ENCODE measurements around the gene PRR12.

The PRR12 gene

DNA sequence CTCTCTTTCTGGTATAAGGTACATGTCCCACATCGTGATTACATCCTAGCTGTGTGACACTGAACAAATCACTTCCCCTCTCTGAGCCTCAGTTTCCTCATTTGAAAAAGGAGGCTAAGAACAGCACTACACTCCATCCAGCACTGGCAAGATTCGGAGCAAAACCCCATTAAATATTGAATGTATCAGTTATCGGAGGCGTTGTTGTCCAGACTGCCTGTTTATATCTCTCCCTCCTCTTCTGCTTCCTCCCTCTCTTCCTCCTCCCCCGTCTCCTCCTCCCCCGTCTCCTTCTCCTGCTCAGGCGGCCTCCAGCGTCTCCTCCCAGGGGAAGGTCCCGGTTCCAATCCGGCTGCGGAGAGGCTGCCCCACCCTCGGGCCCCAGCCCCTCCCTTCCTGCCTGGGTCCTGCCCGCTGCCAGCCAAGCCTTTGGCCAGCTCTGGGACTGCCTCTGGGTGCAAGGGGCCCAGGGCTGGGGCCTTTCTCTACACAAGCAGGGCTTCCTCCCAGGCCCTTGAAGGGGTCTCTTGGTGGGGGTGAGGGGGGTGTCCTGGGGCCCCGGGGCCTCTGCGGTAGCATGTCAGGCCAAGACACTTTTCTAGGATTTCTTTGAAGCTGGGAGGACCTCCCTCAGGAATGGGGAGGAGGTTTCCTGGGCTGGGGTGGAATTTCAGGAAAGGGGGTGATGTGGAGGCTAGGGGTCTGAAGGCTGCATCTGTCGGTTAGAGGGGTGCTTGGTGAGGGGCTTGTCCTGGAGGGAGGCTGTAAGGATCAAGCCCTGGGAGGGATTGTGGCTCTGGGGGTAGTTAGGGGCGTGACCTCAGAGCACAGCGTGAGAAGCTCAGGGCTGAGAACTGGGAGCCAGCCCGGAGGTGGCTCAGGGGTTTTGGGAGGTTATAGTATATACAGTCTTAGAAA lies 47.1 kb downstream of the PRR12 start:
- peak; percentile 53 for DNase-seq
- TF ChIP-seq, protein P1, sequence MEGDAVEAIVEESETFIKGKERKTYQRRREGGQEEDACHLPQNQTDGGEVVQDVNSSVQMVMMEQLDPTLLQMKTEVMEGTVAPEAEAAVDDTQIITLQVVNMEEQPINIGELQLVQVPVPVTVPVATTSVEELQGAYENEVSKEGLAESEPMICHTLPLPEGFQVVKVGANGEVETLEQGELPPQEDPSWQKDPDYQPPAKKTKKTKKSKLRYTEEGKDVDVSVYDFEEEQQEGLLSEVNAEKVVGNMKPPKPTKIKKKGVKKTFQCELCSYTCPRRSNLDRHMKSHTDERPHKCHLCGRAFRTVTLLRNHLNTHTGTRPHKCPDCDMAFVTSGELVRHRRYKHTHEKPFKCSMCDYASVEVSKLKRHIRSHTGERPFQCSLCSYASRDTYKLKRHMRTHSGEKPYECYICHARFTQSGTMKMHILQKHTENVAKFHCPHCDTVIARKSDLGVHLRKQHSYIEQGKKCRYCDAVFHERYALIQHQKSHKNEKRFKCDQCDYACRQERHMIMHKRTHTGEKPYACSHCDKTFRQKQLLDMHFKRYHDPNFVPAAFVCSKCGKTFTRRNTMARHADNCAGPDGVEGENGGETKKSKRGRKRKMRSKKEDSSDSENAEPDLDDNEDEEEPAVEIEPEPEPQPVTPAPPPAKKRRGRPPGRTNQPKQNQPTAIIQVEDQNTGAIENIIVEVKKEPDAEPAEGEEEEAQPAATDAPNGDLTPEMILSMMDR (IDR thresholded peaks at IDR 0.05; ENCODE audit: low read depth, low read length), result no peak
- H3K4me1 ChIP-seq, result peaks cover 8% of the 10 kb centered on the region
- H3K4me3 ChIP-seq (ENCODE audit: low read depth, low read length), result no peak overlapping the region
- no peaks in the 10 kb centered on the region for H3K27me3 ChIP-seq
- no peaks in the 10 kb centered on the region for H3K9me3 ChIP-seq
- no peaks in the 10 kb centered on the region for H3K36me3 ChIP-seq

DNA sequence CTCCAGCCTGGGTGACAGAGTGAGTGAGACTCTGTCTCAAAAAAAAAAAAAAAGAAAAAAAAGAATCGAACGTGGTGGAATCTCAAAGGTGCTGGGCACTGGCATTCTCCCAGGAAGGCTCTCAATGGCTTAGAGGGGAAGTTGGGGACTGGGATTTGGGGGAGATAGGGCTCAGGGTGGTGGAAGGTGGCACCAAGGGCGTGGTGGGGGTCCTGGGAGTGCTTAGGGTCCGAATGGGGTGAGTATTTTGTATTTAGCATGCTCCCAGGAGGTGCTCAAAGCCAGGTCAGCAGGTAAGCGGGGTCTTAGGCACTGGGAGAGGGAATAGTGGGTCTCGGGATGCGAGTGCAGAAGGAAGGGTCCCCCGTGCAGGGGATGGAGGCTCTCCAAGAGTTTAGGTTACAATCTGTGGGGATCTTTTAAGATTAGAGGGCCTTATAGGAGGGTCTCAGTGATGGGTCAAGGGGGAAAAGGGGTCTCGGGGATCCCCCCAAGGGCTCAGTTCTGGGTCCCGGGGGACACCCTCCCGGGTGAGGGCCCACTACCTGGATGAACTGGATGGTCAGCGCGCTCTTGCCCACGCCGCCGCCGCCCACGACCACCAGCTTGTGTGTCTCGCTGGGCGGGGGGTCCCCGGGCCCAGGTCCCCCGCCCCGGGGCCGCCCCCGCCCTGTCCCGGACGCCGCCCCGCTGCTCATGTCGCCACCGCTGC lies 48.6 kb downstream of the PRR12 start:
- no peaks in the 10 kb centered on the region; the same call in 1 of the 2 replicates for H3K36me3 ChIP-seq
- H3K4me3 ChIP-seq (ENCODE audit: low read depth, low read length), result peak overlapping the region; percentile 49
- no peak for DNase-seq
- H3K4me1 ChIP-seq, result peaks cover 8% of the 10 kb centered on the region
- TF ChIP-seq, protein P1 (IDR thresholded peaks at IDR 0.05; ENCODE audit: low read depth, low read length), result no peak
- H3K9me3 ChIP-seq, result no peaks in the 10 kb centered on the region
- no peaks in the 10 kb centered on the region for H3K27me3 ChIP-seq

DNA sequence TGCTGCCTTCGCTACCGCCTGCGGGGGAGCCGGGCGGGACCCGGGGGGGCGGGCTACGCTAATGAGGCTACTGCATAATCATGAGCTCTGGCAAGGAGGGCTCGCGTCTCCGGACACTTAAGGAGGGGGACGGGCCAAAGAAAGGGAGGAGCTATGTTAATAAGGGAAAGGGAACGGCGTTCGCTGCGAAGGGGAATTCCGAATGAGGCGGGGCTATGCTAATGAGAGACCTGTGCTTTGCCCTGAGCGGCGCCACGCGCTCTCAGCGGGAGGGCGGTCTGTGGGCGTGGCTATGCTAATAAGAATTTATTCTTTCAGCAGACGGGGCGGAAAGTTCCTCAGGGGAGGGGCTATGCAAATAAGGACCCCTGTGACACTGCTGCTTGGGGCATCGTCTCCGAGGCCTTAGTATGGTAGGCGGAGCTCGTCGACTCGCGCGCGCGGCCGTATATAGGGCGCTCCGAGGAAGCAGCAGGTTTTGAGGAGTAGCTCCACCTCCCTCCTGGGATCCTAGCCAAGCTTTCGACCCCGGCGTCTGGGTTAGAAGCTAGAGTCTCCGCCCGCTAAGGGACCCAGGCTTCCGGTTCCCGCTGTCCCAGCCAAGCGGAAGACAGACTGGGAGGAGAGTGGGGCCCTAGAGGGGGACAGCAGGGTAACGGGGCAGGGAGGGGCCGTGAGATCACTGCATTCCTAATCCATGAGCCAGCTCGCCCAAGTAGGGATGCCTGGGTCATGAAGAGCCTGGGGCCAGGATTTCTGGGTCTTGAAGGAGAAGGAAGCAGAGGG lies 49.3 kb downstream of the PRR12 start, which contains the start of gene RRAS:
TSS of gene RRAS (minus strand) at position 31 of the 786 bp plus-strand sequence. CDS start 45 bp downstream, outside the sequence.
- TF ChIP-seq, protein P1 (IDR thresholded peaks at IDR 0.05; ENCODE audit: low read depth, low read length), result no peak
- peak; percentile 100 for DNase-seq

DNA sequence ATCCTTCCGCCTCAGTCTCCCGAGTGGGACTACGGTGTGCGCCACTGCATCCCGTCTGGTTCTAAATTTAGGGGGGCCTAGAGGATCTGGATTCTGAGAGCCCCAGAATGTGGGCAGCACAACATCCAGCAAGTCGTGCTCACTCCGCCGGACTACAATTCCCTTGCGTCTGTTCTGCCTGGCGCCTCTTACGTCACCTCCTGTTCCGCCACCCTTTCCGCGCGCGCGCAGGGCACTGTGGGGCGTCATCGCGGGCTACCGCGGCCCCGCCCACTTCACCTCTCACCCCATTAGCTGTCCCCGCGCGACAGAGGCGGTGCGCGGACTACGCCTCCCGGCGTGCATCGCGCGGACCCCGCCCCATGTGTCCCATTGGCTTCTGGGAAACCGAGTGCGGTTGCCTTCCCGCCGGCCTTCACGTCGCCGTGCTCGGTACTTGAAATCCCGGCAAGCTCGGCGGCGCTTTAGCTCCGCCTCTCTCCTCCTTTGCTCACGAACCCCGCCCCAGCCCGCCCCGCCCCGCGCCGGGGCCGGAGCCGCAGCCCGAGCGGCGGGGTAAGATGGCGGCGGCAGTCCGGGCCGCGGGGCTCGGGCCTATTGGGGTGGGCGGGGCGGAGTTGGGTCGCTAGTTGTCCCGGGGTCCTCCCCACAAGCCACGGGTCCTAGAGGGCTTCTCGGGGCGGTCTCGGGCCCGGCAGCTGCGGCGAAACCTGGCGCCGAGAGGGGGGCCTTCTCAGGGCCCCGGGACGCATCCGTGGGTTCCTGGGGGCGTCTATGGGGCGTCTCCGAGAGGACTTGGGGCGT lies 50.9 kb downstream of the PRR12 start, which contains the start of gene SCAF1:
TSS of gene SCAF1 (plus strand) at position 522 of the 804 bp plus-strand sequence. CDS start 2,818 bp downstream, outside the sequence.
- peaks cover 16% of the 10 kb centered on the region for H3K36me3 ChIP-seq
- no peaks in the 10 kb centered on the region for H3K27me3 ChIP-seq
- H3K9me3 ChIP-seq, result no peaks in the 10 kb centered on the region
- H3K4me3 ChIP-seq (ENCODE audit: low read depth, low read length), result peak within 1 kb of the TSS; percentile 84
- peaks cover 8% of the 10 kb centered on the region for H3K4me1 ChIP-seq
- peak; percentile 99 for DNase-seq
- TF ChIP-seq, protein P1 (IDR thresholded peaks at IDR 0.05; ENCODE audit: low read depth, low read length), result no peak

More for the DNA sequence above, 49.3 kb downstream of the PRR12 start, which contains the start of gene RRAS:
- H3K4me3 ChIP-seq (ENCODE audit: low read depth, low read length), result peak within 1 kb of the TSS; percentile 51
- no peaks in the 10 kb centered on the region for H3K9me3 ChIP-seq
- peaks cover 3% of the 10 kb centered on the region; the same call in 1 of the 2 replicates for H3K36me3 ChIP-seq
- H3K4me1 ChIP-seq, result peaks cover 8% of the 10 kb centered on the region
- H3K27me3 ChIP-seq, result no peaks in the 10 kb centered on the region

DNA sequence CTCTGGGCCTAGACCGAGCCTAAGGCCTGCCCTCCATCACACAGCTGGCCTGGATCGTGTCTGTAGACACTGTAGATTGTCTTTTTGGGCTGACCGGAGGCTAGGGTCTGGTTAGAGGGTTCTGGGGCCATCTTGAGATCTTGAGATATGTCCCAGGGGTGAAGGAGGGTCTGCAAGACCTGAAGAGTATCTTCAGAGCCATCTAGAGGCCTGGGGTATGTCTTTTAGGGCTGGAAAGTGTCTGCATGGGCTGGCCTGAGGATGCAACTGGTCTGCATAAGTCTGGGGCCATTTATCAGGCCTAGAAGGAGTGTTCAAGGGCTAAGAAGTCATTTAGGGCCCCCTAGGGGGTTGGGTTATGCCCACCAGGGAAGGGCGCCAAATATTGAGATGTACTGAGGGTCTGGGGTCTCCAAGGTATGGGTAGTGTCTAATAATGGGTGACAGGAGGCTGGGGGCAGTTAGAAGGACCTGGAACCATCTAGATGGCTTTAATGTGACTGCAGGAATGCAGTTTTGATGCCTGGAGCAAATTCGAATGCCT lies 51.6 kb downstream of the PRR12 start:
- no peaks in the 10 kb centered on the region for H3K27me3 ChIP-seq
- peaks cover 23% of the 10 kb centered on the region for H3K36me3 ChIP-seq
- TF ChIP-seq, protein P1 (IDR thresholded peaks at IDR 0.05; ENCODE audit: low read depth, low read length), result no peak
- no peak for DNase-seq
- peak overlapping the region; percentile 84 for H3K4me3 ChIP-seq (ENCODE audit: low read depth, low read length)
- peaks cover 8% of the 10 kb centered on the region for H3K4me1 ChIP-seq
- no peaks in the 10 kb centered on the region for H3K9me3 ChIP-seq
